B cell (primary cell): ENCODE data around the gene AKT1. TPM values are rescaled to one million over a fixed set of nuclear protein-coding genes. Genes with fewer than 3 reads are reported as not detected.
"Not testable (repeated sequence)": the region's sequence is repeated elsewhere in the genome, so short reads cannot be mapped to it uniquely, and the experiment has no call there.

Experiments used
- ATAC-seq: fragments of 200-7000 bp; cut with Tn5 transposase; one replicate; pipeline ENCODE4 v1.10.0; 2021; ENCODE audit warnings: low read depth, mild to moderate bottlenecking, moderate number of reproducible peaks, moderate library complexity
- CTCF ChIA-PET: fragments of 350-600 bp; sonication (Branson Sonifier 250); formaldehyde crosslinking; loops from one replicate; lab custom pipeline; 2021; ENCODE audit warnings: antibody characterized with exemption, inconsistent platforms; lab: Charles Lee
- POLR2A ChIA-PET: fragments of 350-600 bp; sonication (Branson Sonifier 250); formaldehyde crosslinking; loops from one replicate; lab custom pipeline; 2021; ENCODE audit warnings: antibody characterized with exemption; lab: Charles Lee
- DNase-seq: peaks from one replicate; pipeline ENCODE4 v3.0.0; 2013
- H2AFZ ChIP-seq: 2 replicates; pipeline ENCODE4 v1.6.1; 2012; ENCODE audit warnings: mild to moderate bottlenecking, low read depth, low read length; ENCODE audit not compliant: insufficient read depth, poor library complexity, severe bottlenecking
- H3K27ac ChIP-seq, 2 donors: 1 replicate in 1 of 2; 2 replicates in 1 of 2; pipeline ENCODE4 v1.5.1; 2012 to 2013; ENCODE audit warnings: low read length in 2 of 2, mild to moderate bottlenecking in 2 of 2, moderate library complexity in 1 of 2
- H3K27me3 ChIP-seq, 4 experiments: fragments of 200-600 bp in 1 of 4; sonication (generic) in 1 of 4; replicated peaks in 1 of 4; 1 replicate in 2 of 4; 2 replicates in 2 of 4; pipeline versions ENCODE4 v1.6.1 to v1.7.0; 2013 to 2016; ENCODE audit warnings: low read length in 3 of 4, mild to moderate bottlenecking in 2 of 4, mixed read lengths in 1 of 4, moderate library complexity in 1 of 4; ENCODE audit not compliant: insufficient read depth in 4 of 4, control insufficient read depth in 3 of 4; ENCODE audit errors: control extremely low read depth in 1 of 4
- H3K36me3 ChIP-seq, 2 experiments: replicated peaks in 1 of 2; 1 replicate in 1 of 2; 2 replicates in 1 of 2; pipeline versions ENCODE4 v1.6.1 to v1.7.1; 2013; ENCODE audit warnings: low read length in 1 of 2; ENCODE audit not compliant: insufficient read depth in 2 of 2, control insufficient read depth in 1 of 2; ENCODE audit errors: control extremely low read depth in 1 of 2, extremely low read depth in 1 of 2
- H3K4me1 ChIP-seq, 2 donors: fragments of 200-600 bp in 1 of 2; sonication (generic) in 1 of 2; 1 replicate in 1 of 2; 2 replicates in 1 of 2; pipeline versions ENCODE4 v1.5.1 to v1.6.1; 2013 to 2017; ENCODE audit warnings: low read length in 2 of 2; ENCODE audit not compliant: control insufficient read depth in 2 of 2, insufficient read depth in 2 of 2
- H3K4me2 ChIP-seq: replicated peaks from 2 replicates; pipeline ENCODE3; 2012; ENCODE audit warnings: mild to moderate bottlenecking, low read depth, low read length; ENCODE audit not compliant: poor library complexity, severe bottlenecking
- H3K4me3 ChIP-seq, 5 experiments: fragments of 200-600 bp in 1 of 5; sonication (generic) in 1 of 5; 1 replicate in 3 of 5; 2 replicates in 2 of 5; pipeline versions ENCODE4 v1.5.1 to v1.7.0; 2011 to 2016; ENCODE audit warnings: low read length in 4 of 5, mild to moderate bottlenecking in 4 of 5, low read depth in 2 of 5, control low read depth in 1 of 5, moderate library complexity in 1 of 5; ENCODE audit not compliant: insufficient read depth in 1 of 5; ENCODE audit errors: control extremely low read depth in 1 of 5, extremely low read depth in 1 of 5
- H3K79me2 ChIP-seq: fragments of 200-600 bp; sonication (generic); one replicate; pipeline ENCODE4 v1.6.0; 2016; ENCODE audit warnings: low read length; ENCODE audit not compliant: control insufficient read depth, insufficient read depth
- H3K9ac ChIP-seq: fragments of 200-600 bp; sonication (generic); 2 replicates; pipeline ENCODE4 v1.6.1; 2017; ENCODE audit warnings: mild to moderate bottlenecking, low read length, moderate library complexity
- H3K9me3 ChIP-seq, 3 donors: one replicate each; pipeline versions ENCODE4 v1.6.1 to v1.7.1; 2013; ENCODE audit warnings: low read length in 2 of 3; ENCODE audit not compliant: control insufficient read depth in 2 of 3, insufficient read depth in 1 of 3; ENCODE audit errors: control extremely low read depth in 1 of 3
- H4K20me1 ChIP-seq: 2 replicates; pipeline ENCODE4 v1.6.0; 2012; ENCODE audit warnings: mild to moderate bottlenecking, low read length; ENCODE audit not compliant: insufficient read depth, control insufficient read depth, poor library complexity, severe bottlenecking
- H3K27ac Mint-ChIP-seq: one replicate; pipeline ENCODE4 v1.8.0; 2021; ENCODE audit warnings: mixed read lengths
- H3K27me3 Mint-ChIP-seq: one replicate; pipeline ENCODE4 v1.8.0; 2021; ENCODE audit warnings: mixed read lengths
- H3K4me1 Mint-ChIP-seq: one replicate; pipeline ENCODE4 v1.8.0; 2021; ENCODE audit warnings: mixed read lengths
- H3K4me3 Mint-ChIP-seq: one replicate; pipeline ENCODE4 v1.8.0; 2021; ENCODE audit warnings: mixed read lengths
- H3K9me3 Mint-ChIP-seq: one replicate; pipeline ENCODE4 v1.8.0; 2022; ENCODE audit warnings: mixed read lengths; ENCODE audit not compliant: insufficient read depth
- CTCF ChIP-seq: fragments of 200-600 bp; IDR thresholded peaks from one replicate; pipeline ENCODE4 v1.8.0; 2022; ENCODE audit warnings: antibody characterized with exemption, mild to moderate bottlenecking
- EZH2 ChIP-seq: IDR thresholded peaks from 2 replicates; pipeline ENCODE4 v1.6.1; 2012; ENCODE audit warnings: borderline replicate concordance, low read depth, mild to moderate bottlenecking, moderate library complexity, low read length; ENCODE audit not compliant: insufficient read depth, poor library complexity, severe bottlenecking
- WGBS: methylation state at CpG from one replicate; pipeline ENCODE4 v1.1.5; 2013; ENCODE audit warnings: missing lambda C conversion rate; ENCODE audit not compliant: insufficient coverage; 5-methylcytosine and 5-hydroxymethylcytosine counted together
- intact Hi-C: fragments of 100-400 bp; cut with micrococcal nuclease; formaldehyde crosslinking; loops from one replicate; pipeline ENCODE4 v1.10.0; 2022
- polyA plus RNA-seq: library from polyadenylated mRNA; depleted of rRNA; stranded (reverse); fragments of >200 nt; gene quantifications from 2 replicates; pipeline ENCODE4 v1.2.3, GENCODE V29; 2012
- total RNA-seq, 2 donors: library from RNA; stranded (reverse); fragments of 120-200 nt in 1 of 2; gene quantifications; 1 replicate in 1 of 2; 2 replicates in 1 of 2; pipeline versions ENCODE4 v1.2.3 to v1.2.4, GENCODE V29; 2013 to 2022

Gene AKT1
- total and polyA plus RNA-seq, 2 donors (not counting 1 experiment from before 2014, with no cell fraction given) = 71.1 to 90.1 TPM

DNA sequence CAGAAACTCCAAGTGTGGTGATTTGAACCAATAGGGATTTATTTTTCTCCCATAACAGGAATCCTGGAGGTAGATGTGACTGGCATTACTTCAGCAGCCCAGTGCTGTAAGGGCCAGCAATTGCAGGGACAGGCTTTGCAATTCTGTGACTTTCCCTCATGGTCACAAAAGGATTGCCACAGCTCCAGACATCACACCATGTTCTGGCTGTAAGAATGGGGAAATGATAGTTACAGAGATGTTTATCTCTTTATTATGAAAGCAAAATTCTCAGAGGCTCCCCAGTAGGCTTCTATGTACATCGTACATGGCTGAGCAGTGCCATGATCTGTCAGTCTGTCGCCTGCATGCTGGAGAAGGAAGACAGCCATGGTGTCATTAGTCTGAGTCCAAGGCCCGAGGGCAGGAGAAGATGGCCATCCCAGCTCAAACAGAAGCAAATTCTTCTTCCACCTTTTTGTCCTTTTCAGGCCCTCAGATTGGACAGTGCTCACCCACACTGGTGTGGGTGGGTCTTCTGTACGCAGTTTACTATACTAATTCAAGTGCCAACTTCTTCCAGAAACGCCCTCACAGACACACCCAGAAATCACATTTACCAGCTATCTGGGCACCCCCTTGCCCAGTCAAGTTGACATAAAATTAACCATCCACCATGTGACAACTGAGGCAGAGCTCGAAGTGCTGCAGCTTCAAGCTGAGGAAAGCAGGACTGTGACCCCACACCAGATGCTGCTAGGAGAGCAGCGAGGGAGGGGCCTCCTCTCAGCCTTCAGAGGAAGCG is 22.6 kb upstream of the AKT1 start:
- Histone ChIP-seq H3K4me3 (no peak overlapping the region), H2AFZ (no peak overlapping the region), H3K36me3 (no peaks in the 10 kb centered on the region), H4K20me1 (no peaks in the 10 kb centered on the region), H3K9me3 (peaks cover 0 to 12% (median 0%) of the 10 kb centered on the region in 3 donors), H3K4me2 (no peak overlapping the region), H3K79me2 (peaks cover 11% of the 10 kb centered on the region), H3K9ac (no peak overlapping the region), H3K27ac (no peak overlapping the region), H3K27me3 (no peaks in the 10 kb centered on the region), H3K4me1 (peaks cover 9 to 19% of the 10 kb centered on the region in 2 donors)
- ATAC-seq (no peak), DNase-seq (no peak)
- no peak for TF ChIP-seq CTCF
- TF ChIP-seq EZH2 = no peak
- Mint-ChIP-seq H3K27ac (peak overlapping the region; percentile 20), H3K9me3 (no peaks in the 10 kb centered on the region), H3K27me3 (no peaks in the 10 kb centered on the region), H3K4me3 (peak overlapping the region; percentile 44), H3K4me1 (peaks cover 20% of the 10 kb centered on the region)
- CTCF ChIA-PET = interaction anchor here (1.0 to 1.4 kb wide), 3 partner anchors 48 to 61 kb away, joined by 3 to 4 read pairs (median 3); no protein-coding TSS in a partner anchor
- intact Hi-C loops = no loop called here
- POLR2A ChIA-PET = no interaction called here
- WGBS = 100% methylated on average over 6 of the region's 8 CpGs

- peak overlapping the region; percentile 92 for H3K4me2 ChIP-seq
- peaks cover 11% of the 10 kb centered on the region for H3K79me2 ChIP-seq
- intact Hi-C loops = no loop called here
- peak overlapping the region; percentile 96 for H3K4me3 Mint-ChIP-seq
- TF ChIP-seq CTCF = no peak
- TF ChIP-seq EZH2 = no peak
- no peaks in the 10 kb centered on the region for H3K27me3 ChIP-seq
- peak overlapping the region; percentile 8 to 96 (median 88) for H3K4me3 ChIP-seq
- H3K9me3 Mint-ChIP-seq = no peaks in the 10 kb centered on the region
- no peaks in the 10 kb centered on the region for H4K20me1 ChIP-seq
- H3K4me1 ChIP-seq = peaks cover 9 to 19% of the 10 kb centered on the region in 2 donors
- ATAC-seq (no peak), DNase-seq (no peak)
- peaks cover 0 to 12% (median 0%) of the 10 kb centered on the region in 3 donors for H3K9me3 ChIP-seq
- POLR2A ChIA-PET = no interaction called here
- H3K9ac ChIP-seq = peak overlapping the region; percentile 99
- H3K36me3 ChIP-seq = no peaks in the 10 kb centered on the region
- CTCF ChIA-PET = no interaction called here
- H3K27ac Mint-ChIP-seq = peak overlapping the region; percentile 98
- H3K27ac ChIP-seq = peak overlapping the region; percentile 86 to 99
- H2AFZ ChIP-seq = peak overlapping the region; percentile 87
- WGBS = 5% methylated on average over 5 of the region's 8 CpGs
- peaks cover 20% of the 10 kb centered on the region for H3K4me1 Mint-ChIP-seq
- H3K27me3 Mint-ChIP-seq = no peaks in the 10 kb centered on the region
Measured at GRCh38 chr14:104816616-104816884, 21.0 kb upstream of the AKT1 start.

DNA sequence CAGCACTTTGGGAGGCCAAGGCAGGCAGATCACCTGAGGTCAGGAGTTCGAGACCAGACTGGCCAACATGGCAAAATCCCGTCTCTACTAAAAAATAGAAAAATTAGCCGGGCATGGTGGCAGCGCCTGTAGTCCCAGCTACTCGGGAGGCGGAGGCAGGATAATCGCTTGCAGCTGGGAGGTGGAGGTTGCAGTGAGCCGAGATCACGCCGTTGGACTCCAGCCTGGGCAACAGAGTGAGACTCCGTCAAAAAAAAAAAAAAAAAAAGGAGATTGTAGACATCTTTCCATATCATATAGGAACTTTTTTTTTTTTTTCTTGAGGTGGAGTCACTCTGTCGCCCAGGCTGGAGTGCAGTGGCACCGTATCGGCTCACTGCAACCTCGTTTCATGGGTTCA is 19.2 kb upstream of the AKT1 start:
- CTCF ChIA-PET = interaction anchor here (0.6 to 2.4 kb wide), 3 partner anchors 13 to 173 kb away, joined by 3 to 7 read pairs (median 3); partner anchors contain the start of gene ZBTB42
- Mint-ChIP-seq H3K4me3 (peak overlapping the region; percentile 96), H3K27ac (peak overlapping the region; percentile 81), H3K4me1 (peaks cover 20% of the 10 kb centered on the region)
- peak overlapping the region in 1 of 2 donors; percentile 99 for H3K27ac ChIP-seq
- DNase-seq, H3K36me3 ChIP-seq, H3K4me3 ChIP-seq, H3K27me3 ChIP-seq, H4K20me1 ChIP-seq, H2AFZ ChIP-seq, H3K9me3 Mint-ChIP-seq, intact Hi-C loops, H3K27me3 Mint-ChIP-seq, ATAC-seq: not testable (repeated sequence)
- WGBS = 98% methylated on average over 8 of the region's 15 CpGs
- H3K4me2 ChIP-seq = peak overlapping the region; percentile 92
- peaks cover 0 to 12% (median 0%) of the 10 kb centered on the region in 3 donors for H3K9me3 ChIP-seq
- POLR2A ChIA-PET = interaction anchor here (1.1 kb wide), 1 partner anchor 14 kb away, joined by 3 read pairs; the partner anchor contains the start of gene ZBTB42
- H3K9ac ChIP-seq = peak overlapping the region; percentile 99
- peaks cover 9 to 19% of the 10 kb centered on the region in 2 donors for H3K4me1 ChIP-seq
- H3K79me2 ChIP-seq = peaks cover 20% of the 10 kb centered on the region
